Measurements from ENCODE around the gene S100B.

GRCh38 chr21:46581780-46582307 is 23.0 kb downstream of the S100B start:
- no peak for TF ChIP-seq CTCF (IDR thresholded peaks at IDR 0.05)
- TF ChIP-seq POLR2A (IDR thresholded peaks at IDR 0.05): no peak
